Upper lobe of left lung (tissue), 6 donors: Measurements from ENCODE around the gene CHCT1. TPM values are rescaled to one million over a fixed set of nuclear protein-coding genes. Genes with fewer than 3 reads are reported as not detected.
A peak's percentile ranks its signal among the peaks of the same experiment; 100 is the strongest.

Experiments
- ATAC-seq, 2 donors: fragments of 200-7000 bp; cut with Tn5 transposase; one replicate each; pipeline ENCODE4 v1.9.1; 2022; ENCODE audit warnings: mild to moderate bottlenecking in 2 of 2, moderate library complexity in 2 of 2; ENCODE audit not compliant: low FRiP score in 2 of 2
- DNase-seq, 2 donors: peaks; one replicate each; pipeline ENCODE4 v3.0.0-alpha.2; 2019 to 2020
- H3K27ac ChIP-seq, 4 donors: fragments of 200-600 bp; sonication (generic); one replicate each; pipeline ENCODE4 v1.5.1; 2016 to 2019
- H3K27me3 ChIP-seq, 4 donors: fragments of 200-600 bp; sonication (generic); one replicate each; pipeline ENCODE4 v1.5.1; 2017 to 2019
- H3K36me3 ChIP-seq, 4 donors: fragments of 200-600 bp; sonication (generic); one replicate each; pipeline ENCODE4 v1.5.1; 2016 to 2019
- H3K4me1 ChIP-seq, 4 donors: fragments of 200-600 bp; sonication (generic); one replicate each; pipeline ENCODE4 v1.5.1; 2018 to 2019
- H3K4me3 ChIP-seq, 4 donors: fragments of 200-600 bp; sonication (generic); one replicate each; pipeline ENCODE4 v1.5.1; 2017 to 2019; ENCODE audit warnings: mild to moderate bottlenecking in 2 of 4, moderate library complexity in 1 of 4
- H3K9me3 ChIP-seq, 4 donors: fragments of 200-600 bp; sonication (generic); one replicate each; pipeline ENCODE4 v1.5.1; 2018 to 2019
- CTCF ChIP-seq, 6 experiments: fragments of 450-650 bp in 4 of 6; fragments of 200-600 bp in 2 of 6; sonication (generic) in 2 of 6; IDR thresholded peaks; one replicate each; pipeline ENCODE4 v1.5.1; 2016 to 2019; ENCODE audit warnings: antibody characterized with exemption in 6 of 6
- EP300 ChIP-seq, 4 donors: sonication (generic); formaldehyde crosslinking; IDR thresholded peaks; one replicate each; pipeline ENCODE4 v1.5.1; 2017; ENCODE audit warnings: antibody characterized with exemption in 4 of 4, control low read depth in 2 of 4
- POLR2A ChIP-seq, 4 donors: fragments of 450-650 bp; IDR thresholded peaks; one replicate each; pipeline ENCODE4 v1.5.1; 2016 to 2017; ENCODE audit warnings: antibody characterized with exemption in 4 of 4, mild to moderate bottlenecking in 2 of 4
- POLR2AphosphoS5 ChIP-seq, 2 donors: sonication (generic); formaldehyde crosslinking; IDR thresholded peaks; one replicate each; pipeline ENCODE4 v1.5.1; 2017; ENCODE audit warnings: antibody characterized with exemption in 2 of 2
- WGBS, 2 donors: methylation state at CpG; one replicate each; pipeline ENCODE4 v1.1.5; 2017 to 2018; 5-methylcytosine and 5-hydroxymethylcytosine counted together
- total RNA-seq, 6 donors: library from RNA; depleted of rRNA in 4 of 6; stranded (reverse); fragments of >200 nt in 4 of 6; gene quantifications; one replicate each; pipeline versions ENCODE4 v1.1.0 to v1.2.1, GENCODE V29; 2016 to 2021
- donor health status: DM: no; HTN: no; CAD: no; lungs with moderate emphysema.
- donor health status: DM: no; HTN: yes; CAD: no; lungs with severe emphysema.

The CHCT1 gene
- total RNA-seq, 6 donors from 2014 or later = 0.37 to 0.61 TPM; not detected in 4

GRCh38 chr17:60386147-60387058, 35.9 kb upstream of the CHCT1 start:
- Histone ChIP-seq H3K36me3 (no peaks in the 10 kb centered on the region), H3K27me3 (no peaks in the 10 kb centered on the region), H3K4me3 (no peak overlapping the region), H3K4me1 (peaks cover 53 to 84% (median 60%) of the 10 kb centered on the region in 4 donors), H3K27ac (no peak overlapping the region), H3K9me3 (no peaks in the 10 kb centered on the region)
- no peak for DNase-seq
- 61 to 63% methylated on average over 4 of the region's 4 CpGs for WGBS, 2 donors
- no peak for ATAC-seq
- no peak for TF ChIP-seq POLR2A (IDR thresholded peaks at IDR 0.05)
- TF ChIP-seq EP300 (IDR thresholded peaks at IDR 0.05) = no peak
- TF ChIP-seq POLR2AphosphoS5 (IDR thresholded peaks at IDR 0.05) = no peak
- TF ChIP-seq CTCF (IDR thresholded peaks at IDR 0.05) = no peak

- ATAC-seq (no peak), DNase-seq (no peak)
- 91 to 98% methylated on average over 3 of the region's 3 CpGs for WGBS, 2 donors
- H3K27ac ChIP-seq = no peak overlapping the region
- TF ChIP-seq CTCF (IDR thresholded peaks at IDR 0.05) (no peak), EP300 (IDR thresholded peaks at IDR 0.05) (no peak), POLR2AphosphoS5 (IDR thresholded peaks at IDR 0.05) (no peak)
- H3K36me3 ChIP-seq = no peaks in the 10 kb centered on the region
- H3K27me3 ChIP-seq = no peaks in the 10 kb centered on the region
- no peaks in the 10 kb centered on the region for H3K9me3 ChIP-seq
- H3K4me3 ChIP-seq = no peak overlapping the region
- H3K4me1 ChIP-seq = peaks cover 53 to 77% (median 60%) of the 10 kb centered on the region in 4 donors
Observed at GRCh38 chr17:60387666-60388065, 34.6 kb upstream of the CHCT1 start.

- ATAC-seq (no peak), DNase-seq (no peak)
- Histone ChIP-seq H3K4me3 (no peak overlapping the region), H3K9me3 (no peaks in the 10 kb centered on the region), H3K4me1 (peaks cover 54 to 77% (median 61%) of the 10 kb centered on the region in 4 donors), H3K27ac (peak overlapping the region in 2 of 4 donors; percentile 39 to 98), H3K36me3 (no peaks in the 10 kb centered on the region), H3K27me3 (no peaks in the 10 kb centered on the region)
- 35 to 36% methylated on average over 3 of the region's 3 CpGs for WGBS, 2 donors
- TF ChIP-seq POLR2AphosphoS5 (IDR thresholded peaks at IDR 0.05) (no peak), POLR2A (IDR thresholded peaks at IDR 0.05) (no peak), CTCF (IDR thresholded peaks at IDR 0.05) (no peak), EP300 (IDR thresholded peaks at IDR 0.05) (no peak)
Observed at GRCh38 chr17:60388742-60389141, 33.5 kb upstream of the CHCT1 start.

GRCh38 chr17:60390186-60390585, 32.1 kb upstream of the CHCT1 start:
- Histone ChIP-seq H3K36me3 (no peaks in the 10 kb centered on the region), H3K9me3 (no peaks in the 10 kb centered on the region), H3K27me3 (no peaks in the 10 kb centered on the region), H3K4me1 (peaks cover 46 to 69% (median 50%) of the 10 kb centered on the region in 4 donors), H3K4me3 (peak overlapping the region in 3 of 4 donors; percentile 70 to 84 (median 82)), H3K27ac (peak overlapping the region; percentile 94 to 98 (median 96))
- ATAC-seq (no peak), DNase-seq (peak in 1 of 2 donors; percentile 61)
- TF ChIP-seq POLR2A (IDR thresholded peaks at IDR 0.05) (no peak), EP300 (IDR thresholded peaks at IDR 0.05) (no peak), POLR2AphosphoS5 (IDR thresholded peaks at IDR 0.05) (peak in 1 of 2 donors; percentile 42)
- 37 to 38% methylated on average over 2 of the region's 2 CpGs for WGBS, 2 donors

GRCh38 chr17:60390925-60391470, 31.3 kb upstream of the CHCT1 start:
- TF ChIP-seq POLR2AphosphoS5 (IDR thresholded peaks at IDR 0.05) = peak in 1 of 2 donors; percentile 22
- no peak for TF ChIP-seq POLR2A (IDR thresholded peaks at IDR 0.05)
- no peak for TF ChIP-seq EP300 (IDR thresholded peaks at IDR 0.05)
- no peak for TF ChIP-seq CTCF (IDR thresholded peaks at IDR 0.05)
- peak overlapping the region; percentile 70 to 95 (median 83) for H3K4me3 ChIP-seq
- no peaks in the 10 kb centered on the region for H3K9me3 ChIP-seq
- H3K36me3 ChIP-seq = no peaks in the 10 kb centered on the region
- peaks cover 40 to 62% (median 42%) of the 10 kb centered on the region in 4 donors for H3K4me1 ChIP-seq
- ATAC-seq (peak in 1 of 2 donors; percentile 11), DNase-seq (peak in 1 of 2 donors; percentile 44)
- no peaks in the 10 kb centered on the region for H3K27me3 ChIP-seq
- WGBS, 2 donors = 3 to 4% methylated on average over 15 of the region's 15 CpGs
- peak overlapping the region; percentile 94 to 98 (median 96) for H3K27ac ChIP-seq
